ENCODE data around the gene SELENOO.

Gene SELENOO

DNA sequence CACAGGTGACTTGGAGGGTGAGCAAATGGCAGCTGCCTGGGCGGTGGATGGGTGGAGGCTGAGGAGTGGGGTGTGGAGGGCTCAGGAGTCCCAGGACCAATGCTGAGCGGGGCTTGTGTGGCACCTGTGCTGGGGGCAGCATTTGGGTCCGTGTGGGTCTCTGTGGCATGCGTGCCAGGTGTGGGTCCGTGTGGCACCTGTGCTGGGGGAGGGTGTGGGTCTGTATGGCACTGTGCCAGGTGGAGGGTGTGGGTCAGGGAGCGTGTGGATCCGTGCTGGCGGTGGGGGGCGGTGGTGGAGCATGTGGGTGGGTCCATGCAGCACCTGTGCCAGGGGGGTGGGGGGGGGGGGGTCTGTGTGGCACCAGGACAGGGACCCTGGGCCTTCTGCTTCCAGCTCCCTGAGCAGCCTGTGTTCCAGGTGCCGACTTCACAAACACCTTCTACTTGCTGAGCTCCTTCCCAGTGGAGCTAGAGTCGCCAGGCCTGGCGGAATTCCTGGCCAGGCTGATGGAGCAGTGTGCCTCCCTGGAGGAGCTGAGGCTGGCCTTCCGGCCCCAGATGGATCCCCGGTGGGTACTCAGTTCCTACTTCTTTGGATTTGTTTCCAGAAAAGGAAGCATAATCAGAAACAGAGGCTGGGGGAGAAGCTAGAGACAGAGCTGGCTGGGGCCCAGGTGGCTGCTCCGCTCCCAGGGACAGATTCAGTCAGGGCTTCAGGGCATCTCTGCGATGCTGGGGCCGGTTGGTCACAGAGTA is 14.7 kb downstream of the SELENOO start:
- H3K27ac ChIP-seq (ENCODE audit: poor library complexity, severe bottlenecking) = no peak overlapping the region
- H3K27me3 ChIP-seq (ENCODE audit: insufficient read depth, poor library complexity, severe bottlenecking) = no peaks in the 10 kb centered on the region
- H3K36me3 ChIP-seq (ENCODE audit: low read depth) = peaks cover 70% of the 10 kb centered on the region
- no peaks in the 10 kb centered on the region for H3K4me1 ChIP-seq (ENCODE audit: insufficient read depth, poor library complexity, severe bottlenecking)
- ATAC-seq (ENCODE audit: low read depth) (no peak), DNase-seq (ENCODE audit: low spot score) (no peak)
- TF ChIP-seq, protein P1, sequence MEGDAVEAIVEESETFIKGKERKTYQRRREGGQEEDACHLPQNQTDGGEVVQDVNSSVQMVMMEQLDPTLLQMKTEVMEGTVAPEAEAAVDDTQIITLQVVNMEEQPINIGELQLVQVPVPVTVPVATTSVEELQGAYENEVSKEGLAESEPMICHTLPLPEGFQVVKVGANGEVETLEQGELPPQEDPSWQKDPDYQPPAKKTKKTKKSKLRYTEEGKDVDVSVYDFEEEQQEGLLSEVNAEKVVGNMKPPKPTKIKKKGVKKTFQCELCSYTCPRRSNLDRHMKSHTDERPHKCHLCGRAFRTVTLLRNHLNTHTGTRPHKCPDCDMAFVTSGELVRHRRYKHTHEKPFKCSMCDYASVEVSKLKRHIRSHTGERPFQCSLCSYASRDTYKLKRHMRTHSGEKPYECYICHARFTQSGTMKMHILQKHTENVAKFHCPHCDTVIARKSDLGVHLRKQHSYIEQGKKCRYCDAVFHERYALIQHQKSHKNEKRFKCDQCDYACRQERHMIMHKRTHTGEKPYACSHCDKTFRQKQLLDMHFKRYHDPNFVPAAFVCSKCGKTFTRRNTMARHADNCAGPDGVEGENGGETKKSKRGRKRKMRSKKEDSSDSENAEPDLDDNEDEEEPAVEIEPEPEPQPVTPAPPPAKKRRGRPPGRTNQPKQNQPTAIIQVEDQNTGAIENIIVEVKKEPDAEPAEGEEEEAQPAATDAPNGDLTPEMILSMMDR (IDR thresholded peaks at IDR 0.05; ENCODE audit: poor library complexity, severe bottlenecking) = no peak
- no peak overlapping the region for H3K4me3 ChIP-seq (ENCODE audit: severe bottlenecking)
- H3K9me3 ChIP-seq (ENCODE audit: severe bottlenecking) = no peaks in the 10 kb centered on the region

DNA sequence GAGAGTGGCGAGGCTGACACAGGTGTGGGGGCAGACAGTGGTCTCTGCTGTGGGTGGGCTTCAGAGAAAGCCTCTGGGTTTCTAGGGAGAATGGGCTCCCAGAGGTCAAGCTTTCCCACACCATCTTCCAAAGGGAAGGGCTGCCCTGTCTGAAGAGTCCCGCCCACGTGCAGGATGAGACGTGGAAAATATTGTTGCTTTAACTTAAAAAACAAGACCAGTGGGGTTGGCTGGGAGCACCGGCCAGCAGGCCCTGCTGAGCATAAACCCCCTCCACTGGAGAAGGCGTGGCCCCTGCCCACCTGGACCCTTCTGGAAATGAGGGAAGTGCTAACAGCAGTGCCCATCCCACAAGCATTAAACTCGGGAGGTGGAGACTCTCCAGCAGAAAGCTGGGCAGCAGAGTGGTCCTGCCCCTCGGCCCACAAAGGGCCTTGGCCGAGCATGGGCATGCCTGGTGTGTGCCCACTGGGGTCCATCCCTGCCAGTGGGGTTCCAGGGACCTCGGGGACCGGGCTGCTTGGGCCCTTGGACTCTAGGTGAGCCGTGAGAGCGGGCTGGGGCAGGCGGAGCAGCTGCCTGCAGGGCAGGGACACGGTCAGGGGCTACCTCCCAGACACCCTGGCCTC is 15.4 kb downstream of the SELENOO start:
- H3K36me3 ChIP-seq (ENCODE audit: low read depth) = peaks cover 66% of the 10 kb centered on the region
- no peaks in the 10 kb centered on the region for H3K9me3 ChIP-seq (ENCODE audit: severe bottlenecking)
- ATAC-seq (ENCODE audit: low read depth) (no peak), DNase-seq (ENCODE audit: low spot score) (no peak)
- no peaks in the 10 kb centered on the region for H3K4me1 ChIP-seq (ENCODE audit: insufficient read depth, poor library complexity, severe bottlenecking)
- TF ChIP-seq, protein P1 (IDR thresholded peaks at IDR 0.05; ENCODE audit: poor library complexity, severe bottlenecking) = no peak
- H3K27me3 ChIP-seq (ENCODE audit: insufficient read depth, poor library complexity, severe bottlenecking) = no peaks in the 10 kb centered on the region
- H3K4me3 ChIP-seq (ENCODE audit: severe bottlenecking) = no peak overlapping the region
- H3K27ac ChIP-seq (ENCODE audit: poor library complexity, severe bottlenecking) = no peak overlapping the region

DNA sequence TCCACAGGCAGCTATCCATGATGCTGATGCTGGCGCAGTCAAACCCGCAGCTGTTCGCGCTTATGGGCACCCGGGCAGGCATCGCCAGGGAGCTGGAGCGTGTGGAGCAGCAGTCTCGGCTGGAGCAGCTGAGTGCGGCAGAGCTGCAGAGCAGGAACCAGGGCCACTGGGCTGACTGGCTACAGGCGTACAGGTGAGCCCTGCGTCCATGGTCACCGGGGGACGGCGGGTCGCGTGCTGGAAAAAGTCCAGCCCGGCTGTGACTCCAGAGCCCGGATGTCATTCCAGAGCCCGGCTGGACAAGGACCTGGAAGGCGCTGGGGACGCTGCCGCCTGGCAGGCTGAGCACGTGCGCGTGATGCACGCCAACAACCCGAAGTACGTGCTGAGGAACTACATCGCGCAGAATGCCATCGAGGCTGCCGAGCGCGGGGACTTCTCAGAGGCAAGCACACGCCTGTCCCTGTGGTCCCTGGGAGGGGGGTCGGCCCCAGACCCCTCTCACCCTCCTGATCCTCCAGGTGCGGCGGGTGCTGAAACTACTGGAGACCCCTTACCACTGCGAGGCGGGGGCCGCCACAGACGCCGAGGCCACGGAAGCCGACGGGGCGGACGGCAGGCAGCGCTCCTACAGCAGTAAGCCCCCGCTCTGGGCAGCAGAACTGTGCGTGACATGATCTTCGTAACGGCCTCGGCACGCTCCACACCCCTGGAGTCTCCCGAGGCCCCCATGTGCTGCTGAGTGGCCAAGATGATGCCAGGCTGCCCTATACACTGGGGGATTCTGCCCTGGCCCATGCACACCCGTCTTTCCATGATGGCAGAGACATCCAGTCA is 16.1 kb downstream of the SELENOO start:
- TF ChIP-seq, protein P1 (IDR thresholded peaks at IDR 0.05; ENCODE audit: poor library complexity, severe bottlenecking) = no peak
- Histone ChIP-seq H3K36me3 (ENCODE audit: low read depth) (peaks cover 65% of the 10 kb centered on the region), H3K9me3 (ENCODE audit: severe bottlenecking) (no peaks in the 10 kb centered on the region), H3K4me3 (ENCODE audit: severe bottlenecking) (no peak overlapping the region), H3K4me1 (ENCODE audit: insufficient read depth, poor library complexity, severe bottlenecking) (no peaks in the 10 kb centered on the region), H3K27me3 (ENCODE audit: insufficient read depth, poor library complexity, severe bottlenecking) (no peaks in the 10 kb centered on the region), H3K27ac (ENCODE audit: poor library complexity, severe bottlenecking) (no peak overlapping the region)
- ATAC-seq (ENCODE audit: low read depth) (no peak), DNase-seq (ENCODE audit: low spot score) (no peak)

DNA sequence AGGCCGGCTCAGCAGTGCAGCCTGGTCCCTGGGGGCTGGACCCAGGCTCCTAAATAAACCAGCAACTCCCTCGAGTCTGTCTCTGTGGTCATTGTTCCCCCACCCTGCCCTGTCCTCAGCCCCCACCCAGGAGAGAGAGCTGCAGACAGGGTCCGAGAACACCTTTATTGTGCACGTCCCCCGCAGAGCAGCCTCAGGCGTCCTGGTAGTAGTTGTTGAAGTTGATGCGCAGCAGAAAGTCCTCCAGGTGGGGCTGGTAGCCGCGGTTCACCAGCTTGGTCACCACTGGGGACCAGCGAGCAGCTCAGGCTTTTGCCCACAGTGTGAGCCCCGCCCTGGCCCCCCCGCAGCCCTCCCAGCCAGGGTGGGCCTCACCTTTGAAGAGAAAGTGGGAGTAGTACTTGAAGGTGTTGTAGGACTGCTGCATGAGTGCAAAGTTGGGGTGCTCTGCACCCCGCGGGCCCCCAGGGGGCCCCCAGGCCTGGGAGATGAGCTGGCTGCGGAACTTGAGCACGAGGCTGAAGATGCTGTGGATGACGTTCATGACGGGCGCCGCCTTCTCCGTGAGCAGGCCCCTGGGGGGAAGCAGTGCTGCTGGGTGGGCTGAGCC is 16.8 kb downstream of the SELENOO start:
- no peaks in the 10 kb centered on the region for H3K4me1 ChIP-seq (ENCODE audit: insufficient read depth, poor library complexity, severe bottlenecking)

More for the DNA sequence above, 16.8 kb downstream of the SELENOO start:
- no peak overlapping the region for H3K4me3 ChIP-seq (ENCODE audit: severe bottlenecking)
- no peak overlapping the region for H3K27ac ChIP-seq (ENCODE audit: poor library complexity, severe bottlenecking)
- no peaks in the 10 kb centered on the region for H3K9me3 ChIP-seq (ENCODE audit: severe bottlenecking)
- H3K27me3 ChIP-seq (ENCODE audit: insufficient read depth, poor library complexity, severe bottlenecking) = no peaks in the 10 kb centered on the region
- peaks cover 65% of the 10 kb centered on the region for H3K36me3 ChIP-seq (ENCODE audit: low read depth)
- ATAC-seq (ENCODE audit: low read depth) = no peak
- peak; percentile 64 for DNase-seq (ENCODE audit: low spot score)
- TF ChIP-seq, protein P1 (IDR thresholded peaks at IDR 0.05; ENCODE audit: poor library complexity, severe bottlenecking) = no peak
